ENCODE data around the gene GABRB1.

Gene GABRB1

DNA sequence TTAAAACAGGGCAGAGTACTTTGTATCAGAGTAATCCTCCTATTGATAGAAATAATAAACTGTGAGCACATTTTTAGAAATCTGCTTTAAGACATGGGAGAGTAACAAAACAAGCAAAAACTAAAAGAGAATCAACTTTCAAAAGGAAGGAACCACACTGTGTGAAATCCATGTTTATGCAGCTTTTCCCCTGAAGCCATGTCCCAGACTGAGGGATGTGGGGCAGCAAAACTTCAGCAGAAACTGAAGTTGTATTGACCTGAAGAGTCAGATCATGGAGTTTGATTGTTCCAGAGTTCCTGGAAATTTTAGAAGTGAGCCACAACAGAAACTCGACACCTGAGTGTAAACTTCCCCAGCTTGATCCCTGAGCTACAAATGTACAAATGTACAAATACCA, 378.9 kb downstream of the GABRB1 start:
- DNase-seq: no peak

DNA sequence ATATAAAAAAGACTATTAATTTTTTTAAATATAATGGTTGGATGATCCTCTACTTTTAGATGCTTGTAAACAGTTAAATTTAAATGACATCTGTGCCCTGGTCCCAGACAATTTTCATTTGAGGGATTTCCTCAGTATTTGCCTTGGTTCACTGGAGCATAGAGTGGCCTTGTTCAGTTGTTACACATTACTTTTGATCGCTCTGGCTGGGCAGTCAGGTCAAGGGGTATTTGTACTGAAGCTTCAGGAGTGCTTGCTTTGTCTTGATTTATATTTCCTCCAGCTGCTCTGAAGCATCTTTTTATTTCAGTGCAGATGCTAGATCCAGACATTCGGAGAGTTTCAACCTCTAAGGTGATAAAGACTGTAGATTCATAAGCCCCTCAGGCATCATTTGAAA, 382.2 kb downstream of the GABRB1 start:
- no peak for DNase-seq

DNA sequence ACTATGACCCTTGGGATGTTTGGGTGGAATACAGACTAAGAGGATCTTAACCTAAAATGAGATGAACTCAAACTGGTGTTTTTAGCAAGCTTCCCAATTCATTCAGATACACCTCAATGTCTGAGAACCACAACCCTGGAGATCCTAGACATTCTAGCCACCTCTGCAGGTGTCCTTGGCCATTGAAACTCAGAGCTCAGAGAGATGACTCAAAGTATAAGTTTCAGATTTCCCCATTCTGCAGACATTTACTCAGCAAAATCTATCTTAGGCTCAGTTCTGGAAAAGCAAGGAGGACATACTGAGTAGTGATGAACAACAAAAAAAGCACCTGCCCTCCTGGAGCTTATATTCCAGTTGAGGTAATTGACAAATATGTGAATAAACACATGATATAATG, 384.4 kb downstream of the GABRB1 start:
- DNase-seq: no peak

- DNase-seq: no peak
Measured at GRCh38 chr4:47418147-47418546, 386.8 kb downstream of the GABRB1 start.

GRCh38 chr4:47419296-47419695, 387.9 kb downstream of the GABRB1 start:
- no peak for DNase-seq

DNA sequence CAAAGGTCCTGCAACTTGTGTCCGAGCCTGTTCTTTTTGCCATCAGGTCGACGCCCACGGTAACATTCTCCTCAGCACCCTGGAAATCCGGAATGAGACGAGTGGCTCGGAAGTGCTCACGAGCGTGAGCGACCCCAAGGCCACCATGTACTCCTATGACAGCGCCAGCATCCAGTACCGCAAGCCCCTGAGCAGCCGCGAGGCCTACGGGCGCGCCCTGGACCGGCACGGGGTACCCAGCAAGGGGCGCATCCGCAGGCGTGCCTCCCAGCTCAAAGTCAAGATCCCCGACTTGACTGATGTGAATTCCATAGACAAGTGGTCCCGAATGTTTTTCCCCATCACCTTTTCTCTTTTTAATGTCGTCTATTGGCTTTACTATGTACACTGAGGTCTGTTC, 394.3 kb downstream of the GABRB1 start:
- no peak for DNase-seq

- no peak for DNase-seq
Measured at GRCh38 chr4:47427935-47428334, 396.6 kb downstream of the GABRB1 start.

- DNase-seq: no peak
Measured at GRCh38 chr4:47432749-47433148, 401.4 kb downstream of the GABRB1 start.

DNA sequence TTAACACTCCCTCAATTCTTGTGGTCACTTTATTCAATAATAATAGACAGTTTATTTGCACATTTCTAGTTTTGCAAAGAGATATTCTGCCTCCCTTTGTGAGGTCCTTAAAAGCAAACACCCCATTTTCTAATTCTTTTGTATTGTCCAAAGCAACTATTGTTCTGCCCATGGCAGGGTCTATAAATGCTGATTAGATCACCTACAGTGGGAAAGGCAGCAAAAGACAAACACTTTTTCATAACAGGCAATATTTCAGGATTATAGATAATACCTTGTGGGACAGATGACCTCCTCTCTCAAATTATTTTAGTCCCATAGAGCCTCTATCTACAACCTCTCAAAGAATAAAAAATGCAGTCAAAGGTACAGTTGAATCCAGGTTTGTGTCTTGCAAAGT, 403.6 kb downstream of the GABRB1 start:
- no peak for DNase-seq

GRCh38 chr4:47442980-47443379, 411.6 kb downstream of the GABRB1 start:
- no peak for DNase-seq

- no peak for DNase-seq
Measured at GRCh38 chr4:47444031-47444430, 412.7 kb downstream of the GABRB1 start.

DNA sequence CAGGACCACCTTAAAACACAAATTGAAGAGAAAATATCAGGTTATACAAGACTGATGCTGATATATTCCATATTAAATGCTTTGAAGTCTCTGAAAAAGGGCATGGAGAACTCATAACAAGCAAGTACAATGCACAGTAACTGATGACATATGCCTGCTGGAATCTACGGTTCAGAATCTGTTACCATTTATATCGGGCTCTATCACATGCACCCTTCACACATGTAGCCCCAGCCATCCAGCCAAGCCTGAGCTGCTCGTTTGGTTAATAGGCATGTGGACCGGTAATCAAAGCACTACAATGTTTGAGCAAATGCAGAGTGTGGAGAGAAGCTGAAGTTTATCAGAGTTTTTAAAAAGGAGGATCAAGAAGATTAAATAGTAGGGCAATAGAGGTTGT, 420.3 kb downstream of the GABRB1 start:
- DNase-seq: no peak

DNA sequence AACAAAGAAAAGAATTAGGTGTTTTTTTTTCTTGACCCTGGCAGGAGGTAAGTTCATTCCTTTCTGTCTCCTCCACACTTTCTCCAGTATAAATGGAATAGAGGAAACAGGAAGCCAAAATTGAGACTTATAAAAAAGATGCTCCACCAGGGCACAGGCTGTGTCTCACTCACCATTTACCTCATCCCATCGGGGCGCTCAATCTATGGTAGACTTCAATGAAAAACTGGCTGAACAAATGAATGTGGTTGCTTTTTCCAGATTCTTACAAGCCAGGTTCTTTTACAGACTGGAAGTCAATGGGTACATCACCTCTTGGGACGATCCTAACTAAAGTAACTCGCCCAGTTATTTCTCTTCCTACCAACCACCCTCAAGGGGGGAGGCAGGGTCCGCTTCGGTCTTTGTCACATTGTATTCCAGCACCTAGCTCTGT, 431.4 kb downstream of the GABRB1 start:
- DNase-seq: no peak

DNA sequence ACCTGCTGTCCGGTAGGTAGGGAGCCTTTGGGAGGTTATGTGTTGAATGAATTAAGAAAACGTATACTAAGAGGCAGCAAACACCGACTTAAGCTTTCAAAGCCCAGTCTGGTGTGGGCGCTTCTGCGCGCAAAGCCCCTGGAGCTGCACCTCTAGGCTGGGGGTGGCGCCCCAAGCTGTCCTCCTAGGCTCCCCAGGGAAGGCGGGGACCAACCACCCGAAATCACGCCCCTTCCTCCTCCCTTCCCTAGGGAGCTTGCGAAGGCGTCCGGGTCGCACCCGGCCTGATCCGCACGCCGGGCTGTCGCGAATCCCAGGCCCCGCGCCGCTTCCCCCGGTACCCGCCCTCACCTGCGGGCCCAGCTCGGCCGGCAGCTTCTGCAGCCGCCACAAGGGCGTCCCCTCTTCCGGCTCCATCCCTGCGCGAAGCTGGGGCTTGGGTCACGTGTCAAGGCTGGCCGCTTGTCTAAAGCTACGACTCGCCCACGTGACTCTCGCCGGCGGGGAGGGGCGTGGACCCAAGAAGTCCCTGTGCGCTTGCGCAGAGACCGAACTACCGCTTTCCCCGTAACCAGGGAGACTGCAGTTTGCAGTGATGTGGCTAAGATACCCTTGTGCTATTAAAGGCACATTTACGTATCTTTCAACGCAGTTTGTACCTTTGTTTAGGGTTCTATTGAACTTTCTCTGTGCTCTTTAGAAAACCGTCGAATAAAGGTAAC, 432.0 kb downstream of the GABRB1 start, which contains the start of gene COMMD8:
COMMD8 (minus strand) TSS at position 468 of the 722 bp plus-strand sequence; CDS start at position 417, 51 bp downstream.
- peak; percentile 96 for DNase-seq

- DNase-seq: no peak
Measured at GRCh38 chr4:47465004-47465403, 433.6 kb downstream of the GABRB1 start.

GRCh38 chr4:47466056-47466785, 434.9 kb downstream of the GABRB1 start:
- DNase-seq: no peak

DNA sequence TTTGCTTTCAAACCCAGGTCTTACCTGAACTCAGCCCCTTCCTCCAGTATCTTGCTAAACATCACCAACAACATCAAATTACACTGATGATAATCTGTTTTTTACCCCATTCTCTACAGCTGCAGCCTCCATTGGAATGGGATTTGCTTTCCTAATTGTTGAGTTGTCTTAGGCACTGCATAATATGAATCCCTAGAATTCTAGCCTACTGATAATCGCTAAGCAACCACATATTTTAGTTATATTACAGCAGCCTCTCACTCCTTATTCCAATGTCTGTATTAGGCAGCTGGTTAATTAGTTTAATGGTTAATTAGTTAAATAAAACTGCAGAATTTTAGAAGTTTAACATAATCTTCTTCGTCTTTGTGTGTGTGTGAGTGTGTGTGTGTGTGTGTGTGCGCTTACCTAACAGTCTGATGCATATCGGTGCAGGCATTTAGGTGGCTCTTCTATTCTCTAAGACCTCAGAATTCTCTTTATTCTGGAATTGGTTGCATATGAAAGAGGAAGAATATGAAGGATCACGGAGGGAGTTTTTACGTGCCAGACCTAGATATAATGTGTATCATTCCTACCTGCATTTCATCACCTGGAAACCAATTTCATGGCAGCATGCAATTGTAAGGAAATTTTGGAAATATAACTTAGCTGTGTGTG, 437.5 kb downstream of the GABRB1 start:
- DNase-seq: no peak

- no peak for DNase-seq
Measured at GRCh38 chr4:47469951-47470350, 438.6 kb downstream of the GABRB1 start.

DNA sequence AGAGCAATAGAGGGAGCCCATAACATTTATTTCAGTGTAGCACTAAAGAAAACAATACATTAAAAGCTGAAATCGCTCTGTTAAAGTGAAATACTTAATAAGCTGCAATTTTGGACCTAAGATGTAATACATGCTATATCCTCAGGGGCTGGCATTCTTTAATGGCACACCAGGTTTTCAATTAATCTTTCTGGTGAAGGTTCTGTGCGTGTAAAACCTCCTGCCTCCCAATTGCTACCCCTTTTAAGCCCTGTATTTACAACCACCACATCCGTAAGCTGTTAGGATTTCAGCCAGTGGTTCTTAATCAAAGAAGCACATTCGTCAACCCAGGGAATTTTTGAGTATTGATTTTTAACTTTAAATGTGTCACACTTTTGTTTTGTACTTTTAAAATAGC, 439.7 kb downstream of the GABRB1 start:
- no peak for DNase-seq

GRCh38 chr4:47471591-47471990, 440.2 kb downstream of the GABRB1 start:
- no peak for DNase-seq

GRCh38 chr4:47473141-47473750, 441.9 kb downstream of the GABRB1 start:
- no peak for DNase-seq

- no peak for DNase-seq
Measured at GRCh38 chr4:47474799-47475198, 443.4 kb downstream of the GABRB1 start.

- DNase-seq: no peak
Measured at GRCh38 chr4:47475411-47475810, 444.0 kb downstream of the GABRB1 start.

All from NCI-H1092 (cell line).